Suprapubic skin (tissue), 4 donors: ENCODE data around the gene HNRNPK.

Experiments
- POLR2A ChIP-seq, 2 donors: fragments of 450-650 bp; IDR thresholded peaks; one replicate each; pipeline ENCODE4 v1.6.1; 2017; ENCODE audit warnings: antibody characterized with exemption in 2 of 2, mild to moderate bottlenecking in 2 of 2, moderate library complexity in 2 of 2
- POLR2AphosphoS5 ChIP-seq, 3 donors: sonication (generic); formaldehyde crosslinking; IDR thresholded peaks; one replicate each; pipeline ENCODE4 v1.6.1; 2017; ENCODE audit warnings: antibody characterized with exemption in 3 of 3
- TF ChIP-seq, protein P1 (sequence below), 2 donors: fragments of 200-600 bp in 1 of 2; fragments of 450-650 bp in 1 of 2; sonication (generic) in 1 of 2; IDR thresholded peaks; one replicate each; pipeline ENCODE4 v1.5.1; 2016 to 2019; ENCODE audit warnings: antibody characterized with exemption in 2 of 2, mild to moderate bottlenecking in 1 of 2, moderate library complexity in 1 of 2

DNA sequence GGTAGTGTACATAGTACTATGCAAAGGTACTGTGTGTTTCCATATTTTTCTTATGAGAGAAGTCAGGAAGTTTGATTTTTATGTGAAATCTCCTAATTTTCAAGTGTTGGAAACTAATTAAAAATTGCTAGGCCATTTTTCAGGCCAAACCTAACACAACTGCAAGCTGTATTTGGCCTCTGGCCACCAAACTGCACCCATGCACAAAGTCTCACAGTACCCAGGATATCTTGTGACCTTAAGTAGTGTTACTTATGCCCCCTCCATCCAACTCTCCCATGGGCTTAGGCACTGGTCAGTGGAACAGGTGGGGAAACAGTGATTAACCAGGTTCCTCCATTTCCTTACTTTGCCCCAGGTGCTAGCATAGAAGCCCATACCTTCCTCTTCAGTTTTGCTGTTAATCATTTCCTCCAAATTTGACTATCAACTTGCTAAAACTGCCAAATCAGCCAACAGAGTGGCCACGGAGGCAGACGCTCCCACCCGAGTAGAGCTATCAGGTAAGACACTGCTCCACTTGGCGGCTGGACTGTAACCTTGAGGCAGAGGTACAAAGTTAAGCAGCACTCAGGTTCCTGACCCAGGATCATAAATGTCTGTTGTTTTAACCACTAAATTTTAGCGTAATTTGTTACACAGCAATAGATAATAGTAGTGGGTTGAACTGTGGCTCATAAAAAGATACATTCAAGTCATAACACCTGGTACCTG is 39.3 kb downstream of the HNRNPK start:
- TF ChIP-seq, protein P1, sequence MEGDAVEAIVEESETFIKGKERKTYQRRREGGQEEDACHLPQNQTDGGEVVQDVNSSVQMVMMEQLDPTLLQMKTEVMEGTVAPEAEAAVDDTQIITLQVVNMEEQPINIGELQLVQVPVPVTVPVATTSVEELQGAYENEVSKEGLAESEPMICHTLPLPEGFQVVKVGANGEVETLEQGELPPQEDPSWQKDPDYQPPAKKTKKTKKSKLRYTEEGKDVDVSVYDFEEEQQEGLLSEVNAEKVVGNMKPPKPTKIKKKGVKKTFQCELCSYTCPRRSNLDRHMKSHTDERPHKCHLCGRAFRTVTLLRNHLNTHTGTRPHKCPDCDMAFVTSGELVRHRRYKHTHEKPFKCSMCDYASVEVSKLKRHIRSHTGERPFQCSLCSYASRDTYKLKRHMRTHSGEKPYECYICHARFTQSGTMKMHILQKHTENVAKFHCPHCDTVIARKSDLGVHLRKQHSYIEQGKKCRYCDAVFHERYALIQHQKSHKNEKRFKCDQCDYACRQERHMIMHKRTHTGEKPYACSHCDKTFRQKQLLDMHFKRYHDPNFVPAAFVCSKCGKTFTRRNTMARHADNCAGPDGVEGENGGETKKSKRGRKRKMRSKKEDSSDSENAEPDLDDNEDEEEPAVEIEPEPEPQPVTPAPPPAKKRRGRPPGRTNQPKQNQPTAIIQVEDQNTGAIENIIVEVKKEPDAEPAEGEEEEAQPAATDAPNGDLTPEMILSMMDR (IDR thresholded peaks at IDR 0.05), result no peak
- TF ChIP-seq POLR2A (IDR thresholded peaks at IDR 0.05) (no peak), POLR2AphosphoS5 (IDR thresholded peaks at IDR 0.05) (no peak)
